Activated CD8-positive, alpha-beta memory T cell treated with anti-CD3 and anti-CD28 coated beads, Interleukin-2, amount 10 ng/mL, durations not matched to agents 7 days and 5 days (primary cell): Measurements from ENCODE around the gene SRRM3. TPM values are rescaled to one million over a fixed set of nuclear protein-coding genes. Genes with fewer than 3 reads are reported as not detected.
"Not testable (repeated sequence)": the region's sequence is repeated elsewhere in the genome, so short reads cannot be mapped to it uniquely, and the experiment has no call there.

ENCODE experiments used
- ATAC-seq: fragments of 150-1000 bp; cut with Tn5 transposase; one replicate; pipeline ENCODE4 v1.10.0; 2021; ENCODE audit warnings: moderate library complexity
- CTCF ChIA-PET: fragments of 350-600 bp; sonication (Branson Sonifier 250); formaldehyde crosslinking; loops from one replicate; lab custom pipeline; 2021; ENCODE audit warnings: antibody characterized with exemption; lab: Charles Lee
- DNase-seq: peaks from one replicate; pipeline ENCODE4 v3.0.0-alpha.2; 2020
- H3K27ac Mint-ChIP-seq: one replicate; pipeline ENCODE4 v1.8.0; 2021; ENCODE audit warnings: mild to moderate bottlenecking, mixed read lengths
- H3K27me3 Mint-ChIP-seq: one replicate; pipeline ENCODE4 v1.8.0; 2021; ENCODE audit warnings: mixed read lengths
- H3K36me3 Mint-ChIP-seq: one replicate; pipeline ENCODE4 v1.8.0; 2021; ENCODE audit warnings: mild to moderate bottlenecking, mixed read lengths
- H3K4me1 Mint-ChIP-seq: one replicate; pipeline ENCODE4 v1.8.0; 2021; ENCODE audit warnings: mixed read lengths
- H3K4me3 Mint-ChIP-seq: one replicate; pipeline ENCODE4 v1.8.0; 2021; ENCODE audit warnings: mild to moderate bottlenecking, moderate library complexity, mixed read lengths
- H3K9me3 Mint-ChIP-seq: one replicate; pipeline ENCODE4 v1.8.0; 2022; ENCODE audit warnings: low read depth, mixed read lengths
- total RNA-seq, 2 experiments: library from RNA; stranded (reverse); gene quantifications; one replicate each; pipeline ENCODE4 v1.2.3, GENCODE V29; 2021

SRRM3 gene
- total RNA-seq, 2 experiments from 2014 or later = 0.09 TPM; not detected in 1

DNA sequence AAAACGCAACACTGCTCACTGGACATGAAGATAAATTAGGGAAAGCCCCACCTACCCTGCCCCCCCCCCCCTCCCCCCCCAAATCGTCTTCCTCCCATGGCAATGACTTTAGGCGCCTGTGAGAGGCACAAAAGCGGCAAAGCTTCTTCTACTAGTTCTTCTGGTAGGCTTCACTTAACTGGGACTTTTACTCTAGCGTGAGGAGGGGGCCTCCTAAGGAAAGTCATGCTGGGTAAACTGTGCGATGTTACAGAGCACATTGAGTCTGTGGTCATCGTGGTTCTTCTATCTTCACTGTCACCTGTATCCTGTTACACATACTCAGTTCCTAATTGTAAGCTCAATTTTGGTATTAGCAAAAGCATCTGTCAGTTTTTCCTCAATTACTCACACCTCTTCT lies 125.9 kb downstream of the SRRM3 start:
- Mint-ChIP-seq H3K36me3 (peaks cover 35% of the 10 kb centered on the region), H3K27ac (no peak overlapping the region), H3K9me3 (no peaks in the 10 kb centered on the region), H3K4me1 (peaks cover 39% of the 10 kb centered on the region), H3K4me3 (no peak overlapping the region), H3K27me3 (no peaks in the 10 kb centered on the region)
- CTCF ChIA-PET = interaction anchor here (1.2 to 1.9 kb wide), 3 partner anchors 13 to 36 kb away, joined by 3 to 7 read pairs (median 4); no protein-coding TSS in a partner anchor
- ATAC-seq (peak; percentile 27), DNase-seq (no peak)

DNA sequence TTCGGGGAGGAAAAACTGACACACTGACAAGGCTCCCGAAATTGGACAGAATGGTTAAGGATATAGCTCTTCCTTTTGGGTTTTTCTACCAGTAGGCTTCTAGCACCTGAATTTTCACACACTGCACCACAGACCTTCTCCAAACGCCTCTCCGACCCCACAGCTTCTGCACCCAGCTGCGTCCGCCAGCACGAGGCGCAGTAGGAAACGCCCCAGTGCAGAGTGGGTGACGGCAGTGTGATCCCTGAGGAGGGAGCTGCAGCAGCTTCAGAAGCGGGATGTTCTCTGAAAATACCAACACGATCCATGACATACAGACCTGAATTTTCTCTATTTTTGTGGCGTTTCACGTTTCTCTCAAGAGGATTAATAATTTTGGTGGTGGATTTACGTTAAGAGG lies 126.7 kb downstream of the SRRM3 start:
- H3K36me3 Mint-ChIP-seq = peaks cover 36% of the 10 kb centered on the region
- no peaks in the 10 kb centered on the region for H3K9me3 Mint-ChIP-seq
- H3K4me3 Mint-ChIP-seq = no peak overlapping the region
- H3K4me1 Mint-ChIP-seq = peaks cover 32% of the 10 kb centered on the region
- CTCF ChIA-PET = interaction anchor here (1.2 to 1.5 kb wide), 2 partner anchors 31 to 37 kb away, joined by 3 to 4 read pairs; no protein-coding TSS in a partner anchor
- no peaks in the 10 kb centered on the region for H3K27me3 Mint-ChIP-seq
- DNase-seq (no peak), ATAC-seq (no peak)
- H3K27ac Mint-ChIP-seq = no peak overlapping the region

DNA sequence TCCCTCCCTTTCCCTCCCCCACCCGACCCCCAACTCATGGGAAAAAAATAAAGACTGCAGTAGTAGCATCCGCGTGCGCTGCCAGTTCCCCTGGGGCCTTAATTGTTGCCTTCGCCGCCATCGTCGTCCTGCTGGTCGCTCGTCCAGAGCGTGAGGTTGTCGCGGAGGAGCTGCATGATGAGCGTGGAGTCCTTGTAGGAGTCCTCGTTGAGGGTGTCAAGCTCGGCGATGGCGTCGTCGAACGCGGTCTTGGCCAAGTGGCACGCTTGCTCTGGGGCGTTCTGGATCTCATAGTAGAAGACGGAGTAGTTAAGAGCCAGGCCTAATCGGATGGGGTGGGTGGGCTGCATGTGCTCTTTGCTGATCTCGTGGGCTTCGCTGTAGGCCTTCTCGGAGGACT lies 127.8 kb downstream of the SRRM3 start:
- Mint-ChIP-seq H3K27me3 (no peaks in the 10 kb centered on the region), H3K4me3 (no peak overlapping the region), H3K9me3 (no peaks in the 10 kb centered on the region), H3K27ac (no peak overlapping the region), H3K36me3 (peaks cover 36% of the 10 kb centered on the region), H3K4me1 (peaks cover 32% of the 10 kb centered on the region)
- CTCF ChIA-PET = interaction anchor here (1.1 kb wide), 1 partner anchor 11 kb away, joined by 4 read pairs; no protein-coding TSS in a partner anchor
- DNase-seq = no peak
- no peak for ATAC-seq

GRCh38 chr7:76330261-76330660 lies 128.6 kb downstream of the SRRM3 start:
- no peak overlapping the region for H3K4me3 Mint-ChIP-seq
- H3K36me3 Mint-ChIP-seq = peaks cover 36% of the 10 kb centered on the region
- no peak for ATAC-seq
- no peaks in the 10 kb centered on the region for H3K27me3 Mint-ChIP-seq
- H3K27ac Mint-ChIP-seq = no peak overlapping the region
- CTCF ChIA-PET = interaction anchor here (0.8 to 1.1 kb wide), 2 partner anchors 12 to 28 kb away, joined by 3 to 4 read pairs; no protein-coding TSS in a partner anchor
- peaks cover 30% of the 10 kb centered on the region for H3K4me1 Mint-ChIP-seq
- no peak for DNase-seq
- no peaks in the 10 kb centered on the region for H3K9me3 Mint-ChIP-seq

DNA sequence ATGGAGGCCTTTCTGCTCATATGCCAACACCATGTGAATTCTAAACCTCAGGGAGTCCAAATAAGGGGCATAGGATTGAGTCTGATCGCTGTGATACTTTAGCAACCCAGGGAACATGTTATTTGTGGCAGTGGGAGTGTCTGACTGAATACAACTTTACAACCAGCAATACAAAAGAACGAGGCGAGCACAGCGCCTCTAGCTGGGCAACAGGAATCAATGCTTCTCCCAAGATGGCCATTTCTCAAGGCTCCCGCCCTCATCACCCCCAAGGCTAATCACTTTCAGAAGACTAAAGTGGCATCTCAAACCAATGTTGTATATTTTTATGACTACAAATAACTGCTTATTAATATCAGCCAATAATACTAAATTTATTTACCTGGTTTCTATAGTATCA lies 129.0 kb downstream of the SRRM3 start:
- Mint-ChIP-seq H3K9me3 (no peaks in the 10 kb centered on the region), H3K36me3 (peaks cover 36% of the 10 kb centered on the region), H3K4me1 (peaks cover 32% of the 10 kb centered on the region), H3K27me3 (no peaks in the 10 kb centered on the region), H3K27ac (no peak overlapping the region), H3K4me3 (no peak overlapping the region)
- CTCF ChIA-PET = interaction anchor here (0.8 to 1.1 kb wide), 2 partner anchors 13 to 27 kb away, joined by 3 to 4 read pairs; no protein-coding TSS in a partner anchor
- DNase-seq (no peak), ATAC-seq (no peak)

- peaks cover 40% of the 10 kb centered on the region for H3K4me1 Mint-ChIP-seq
- ATAC-seq = no peak
- DNase-seq = no peak
- H3K27ac Mint-ChIP-seq = peak overlapping the region; percentile 32
- CTCF ChIA-PET = interaction anchor here (1.2 kb wide), 1 partner anchor 13 kb away, joined by 3 read pairs; no protein-coding TSS in a partner anchor
- H3K36me3 Mint-ChIP-seq = peaks cover 36% of the 10 kb centered on the region
- H3K4me3 Mint-ChIP-seq = no peak overlapping the region
- no peaks in the 10 kb centered on the region for H3K27me3 Mint-ChIP-seq
- H3K9me3 Mint-ChIP-seq = no peaks in the 10 kb centered on the region
Observed at GRCh38 chr7:76332078-76332477, 130.4 kb downstream of the SRRM3 start.

DNA sequence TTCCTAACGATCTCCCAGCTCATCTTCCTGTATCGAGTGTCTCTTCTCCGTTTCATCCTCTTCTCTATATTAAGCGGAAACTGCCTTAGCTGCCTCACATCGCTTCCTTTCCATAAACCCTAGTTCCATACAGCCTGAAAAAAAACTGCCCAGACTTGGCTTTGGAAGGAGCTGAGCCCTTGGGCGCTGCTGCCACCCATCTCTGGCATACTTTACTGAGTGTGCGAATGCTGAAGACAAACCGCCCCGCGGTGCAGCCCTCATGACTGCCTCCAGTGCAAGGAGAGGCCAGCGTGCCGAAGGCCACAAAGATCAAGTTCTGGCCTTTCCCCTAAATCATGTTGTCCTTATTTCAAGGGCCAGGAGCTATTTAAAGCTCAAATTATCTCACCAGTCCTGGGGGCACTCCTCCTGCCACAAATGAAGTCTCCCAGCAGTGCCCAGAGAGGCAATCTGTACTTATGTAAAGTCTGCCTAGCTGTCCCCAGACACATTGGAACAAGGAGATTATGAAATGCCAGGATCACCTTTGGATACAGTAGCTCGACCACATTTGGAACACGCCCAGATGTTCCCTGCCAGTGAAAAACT lies 131.9 kb downstream of the SRRM3 start:
- Mint-ChIP-seq H3K36me3 (peaks cover 32% of the 10 kb centered on the region), H3K27ac (no peak overlapping the region), H3K4me3 (no peak overlapping the region), H3K27me3 (no peaks in the 10 kb centered on the region), H3K4me1 (peaks cover 33% of the 10 kb centered on the region), H3K9me3 (no peaks in the 10 kb centered on the region)
- ATAC-seq (no peak), DNase-seq (no peak)
- CTCF ChIA-PET = interaction anchor here (0.9 to 1.1 kb wide), 3 partner anchors 11 to 155 kb away, joined by 3 to 5 read pairs (median 3); no protein-coding TSS in a partner anchor

GRCh38 chr7:76334320-76334967 lies 132.7 kb downstream of the SRRM3 start:
- no peak for DNase-seq
- no peak for ATAC-seq
- Mint-ChIP-seq H3K27ac (peak overlapping the region; percentile 35), H3K4me1 (peaks cover 28% of the 10 kb centered on the region), H3K4me3 (no peak overlapping the region), H3K9me3 (no peaks in the 10 kb centered on the region), H3K36me3 (peaks cover 26% of the 10 kb centered on the region), H3K27me3 (no peaks in the 10 kb centered on the region)
- CTCF ChIA-PET = interaction anchor here (0.9 to 1.1 kb wide), 3 partner anchors 11 to 156 kb away, joined by 3 to 5 read pairs (median 3); no protein-coding TSS in a partner anchor

DNA sequence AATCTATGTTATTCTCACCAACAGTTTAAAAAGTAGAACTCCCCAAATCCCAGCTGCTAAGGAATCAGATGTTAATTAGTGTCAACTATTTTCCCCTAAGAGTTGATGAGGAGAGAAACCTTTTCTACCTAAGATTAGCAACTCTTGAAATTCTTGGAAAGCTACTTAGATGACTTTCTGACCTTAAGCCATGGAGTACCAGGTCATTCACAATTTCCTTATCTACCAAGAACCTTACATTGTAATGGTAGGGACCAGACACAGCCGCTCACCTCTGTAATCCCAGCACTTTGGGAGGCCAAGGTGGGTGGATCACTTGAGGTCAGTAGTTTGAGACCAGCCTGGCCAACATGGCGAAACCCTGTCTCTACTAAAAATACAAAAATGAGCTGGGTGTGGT lies 133.7 kb downstream of the SRRM3 start:
- H3K27me3 Mint-ChIP-seq, CTCF ChIA-PET, ATAC-seq, H3K9me3 Mint-ChIP-seq, DNase-seq, H3K4me3 Mint-ChIP-seq, H3K27ac Mint-ChIP-seq: not testable (repeated sequence)
- H3K36me3 Mint-ChIP-seq = peaks cover 26% of the 10 kb centered on the region
- peaks cover 25% of the 10 kb centered on the region for H3K4me1 Mint-ChIP-seq

DNA sequence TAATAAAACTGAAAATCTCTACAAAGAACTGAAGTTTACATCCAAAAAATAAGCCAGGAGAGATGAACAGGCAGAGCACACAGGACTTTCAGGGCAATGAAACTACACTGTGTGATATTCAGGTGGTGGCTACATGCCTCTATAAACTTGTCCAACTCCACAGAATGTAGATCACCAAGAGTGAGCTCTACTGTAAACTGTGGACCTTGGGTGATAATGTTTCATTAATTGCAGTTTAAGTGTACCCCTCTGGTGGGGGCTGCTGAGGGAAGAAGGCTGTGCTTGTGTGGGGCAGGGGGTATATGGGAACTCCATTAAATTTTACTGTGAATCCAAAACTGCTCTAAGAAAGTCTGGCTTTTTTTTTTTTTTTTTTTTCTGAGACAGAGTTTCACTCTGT lies 134.4 kb downstream of the SRRM3 start:
- peaks cover 28% of the 10 kb centered on the region for H3K36me3 Mint-ChIP-seq
- no peaks in the 10 kb centered on the region for H3K9me3 Mint-ChIP-seq
- no peak for ATAC-seq
- no peaks in the 10 kb centered on the region for H3K27me3 Mint-ChIP-seq
- no peak overlapping the region for H3K4me3 Mint-ChIP-seq
- no peak overlapping the region for H3K27ac Mint-ChIP-seq
- no peak for DNase-seq
- CTCF ChIA-PET = interaction anchor here (0.7 kb wide), 1 partner anchor 625 kb away, joined by 3 read pairs; no protein-coding TSS in a partner anchor
- peaks cover 25% of the 10 kb centered on the region for H3K4me1 Mint-ChIP-seq

Other genes with a start within 250 kb of the SRRM3 start
- gene TMEM120A, start 207.3 kb upstream of the SRRM3 start, total RNA-seq = 10 to 100 TPM; 25.4 to 27.0 TPM
- gene STYXL1, start 153.9 kb upstream of the SRRM3 start, total RNA-seq = 10 to 100 TPM; 42.6 to 43.6 TPM
- gene MDH2, start 153.8 kb upstream of the SRRM3 start, total RNA-seq = 100 to 1,000 TPM; 186 to 230 TPM
- 10 to 100 TPM; 36.5 to 62.9 TPM for gene HSPB1, start 100.8 kb downstream of the SRRM3 start, total RNA-seq
- gene YWHAG, start 157.1 kb downstream of the SRRM3 start, total RNA-seq = 100 to 1,000 TPM in 1 of 2 experiments, 10 to 100 TPM in 1; 80.8 to 115 TPM
- under 1 TPM; 0.23 to 0.64 TPM for gene SSC4D, start 207.8 kb downstream of the SRRM3 start, total RNA-seq
- under 1 TPM; 0.64 to 0.94 TPM for gene ZP3, start 223.1 kb downstream of the SRRM3 start, total RNA-seq